Activated CD4-positive, alpha-beta T cell treated with anti-CD3 and anti-CD28 coated beads, Interleukin-2, amount 50 U/mL, for 4 hours (primary cell): ENCODE data around the gene APOL4.
"Not testable (repeated sequence)": the region's sequence is repeated elsewhere in the genome, so short reads cannot be mapped to it uniquely, and the experiment has no call there.

ENCODE experiments used
- DNase-seq, 2 experiments: peaks; one replicate each; pipeline ENCODE4 v3.0.0-alpha.2; 2020

Gene APOL4

GRCh38 chr22:36204632-36205015 is 3.0 kb upstream of the APOL4 start:
- DNase-seq, result no peak

- no peak for DNase-seq
Observed at GRCh38 chr22:36204001-36204631, 2.5 kb upstream of the APOL4 start.

DNA sequence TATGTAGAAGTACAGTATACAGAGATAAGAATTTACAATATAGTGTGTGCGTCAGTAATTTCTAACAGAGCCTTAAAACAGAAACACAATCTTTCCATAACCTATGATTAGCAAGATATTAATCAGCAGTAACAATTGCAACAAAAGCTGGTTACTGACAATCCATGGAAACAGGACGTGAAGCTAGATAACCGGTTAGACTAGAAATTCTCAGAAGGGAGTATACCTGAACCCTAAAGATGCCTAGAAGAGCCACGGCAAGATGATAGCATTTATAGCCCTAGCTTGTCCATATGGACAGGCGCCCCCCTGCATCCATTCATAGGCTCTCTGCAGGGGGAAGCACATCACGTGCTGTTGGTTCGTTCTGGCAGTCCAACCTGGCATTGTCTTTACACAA is 1.8 kb upstream of the APOL4 start:
- DNase-seq, result not testable (repeated sequence)

DNA sequence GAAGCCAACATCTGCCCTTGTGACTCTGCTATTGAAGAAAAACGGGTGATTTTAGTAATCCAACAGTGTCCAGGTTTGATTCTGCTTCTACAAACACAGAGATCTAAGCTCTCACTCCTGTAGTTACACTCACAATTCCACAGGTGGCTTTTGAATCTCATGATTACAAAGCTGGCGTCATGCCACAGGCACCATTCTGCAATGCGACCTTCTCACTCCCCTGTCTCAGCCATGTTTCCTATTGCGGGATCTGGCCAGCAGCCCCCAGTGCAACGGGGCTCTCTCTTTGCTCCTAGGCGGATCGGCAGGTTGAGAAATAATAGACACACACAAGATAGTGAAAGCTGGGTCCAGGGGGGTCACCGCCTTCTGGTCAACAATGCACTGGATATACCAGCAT is 1.3 kb upstream of the APOL4 start:
- DNase-seq, result not testable (repeated sequence)

- not testable (repeated sequence) for DNase-seq
Observed at GRCh38 chr22:36201025-36201424, 584 bp downstream of the APOL4 start.

GRCh38 chr22:36199001-36199551 is 2.5 kb downstream of the APOL4 start:
- no peak for DNase-seq

GRCh38 chr22:36198536-36198935 is 3.1 kb downstream of the APOL4 start:
- DNase-seq, result no peak

DNA sequence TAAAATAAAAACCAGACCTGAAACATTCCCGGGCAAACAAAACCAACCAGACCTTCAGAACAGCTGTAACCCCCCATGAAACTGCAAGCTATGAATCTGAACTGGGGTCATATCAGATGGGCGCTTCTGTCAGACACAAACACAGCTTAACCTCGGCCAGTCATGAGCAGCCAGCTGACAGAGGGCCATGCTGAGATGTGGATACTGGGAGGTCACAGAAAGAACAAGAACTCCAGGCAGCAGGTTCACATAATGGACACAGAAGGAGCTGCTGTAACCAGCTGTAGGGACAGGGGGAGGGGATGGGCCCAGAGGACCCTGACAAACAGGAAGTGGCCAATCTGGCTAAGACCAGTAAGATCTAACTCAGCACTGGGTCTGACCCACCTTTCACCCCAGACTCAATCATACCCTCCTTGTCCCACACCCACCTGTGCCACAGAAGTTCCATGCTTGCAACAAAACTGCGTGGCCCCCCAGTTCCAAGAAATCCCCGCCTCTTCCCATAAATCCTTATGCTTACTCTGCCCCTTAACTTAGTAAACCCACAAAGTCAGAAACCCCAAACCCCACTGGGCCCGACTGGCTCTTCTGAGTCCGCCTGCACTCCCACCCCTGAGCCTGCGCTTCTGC is 4.0 kb downstream of the APOL4 start:
- no peak for DNase-seq

GRCh38 chr22:36197065-36197440 is 4.6 kb downstream of the APOL4 start:
- no peak for DNase-seq

DNA sequence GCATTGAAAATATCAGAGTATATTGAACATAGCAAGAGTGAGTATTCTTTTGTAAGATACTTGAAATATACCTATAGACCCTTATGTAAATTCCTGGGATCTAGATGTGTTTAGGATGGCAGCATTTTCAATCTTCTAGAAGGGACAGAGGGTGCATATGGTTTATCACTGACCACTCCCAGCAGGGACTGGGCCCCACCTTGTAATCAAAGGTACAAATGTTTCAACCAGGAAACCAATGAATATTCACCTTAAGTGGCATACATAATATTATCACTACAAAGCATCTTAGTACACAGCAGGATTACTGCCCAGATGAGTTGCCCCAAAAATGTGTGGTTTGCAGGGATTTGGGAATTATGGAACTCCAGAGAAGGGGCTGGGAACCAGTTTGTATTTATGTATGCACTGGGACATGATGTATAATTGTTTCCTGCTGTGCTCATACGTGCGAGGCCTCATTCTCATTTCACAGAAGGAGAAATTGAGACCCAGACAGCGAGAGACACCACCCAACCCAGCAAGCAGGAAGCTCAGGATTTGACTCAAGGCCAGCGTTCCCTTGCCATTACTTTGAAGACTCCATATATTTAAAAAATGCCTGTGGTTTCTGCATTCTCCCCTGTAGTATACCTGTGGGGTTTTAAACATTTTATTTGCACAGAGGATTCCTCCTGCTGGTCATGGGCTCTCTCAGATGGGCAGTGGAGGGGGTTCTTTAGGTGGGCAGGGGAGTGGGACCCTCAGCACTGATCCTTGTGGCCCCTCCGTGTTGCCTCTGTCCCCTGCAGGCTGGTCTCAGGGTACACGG is 5.2 kb downstream of the APOL4 start:
- no peak for DNase-seq

DNA sequence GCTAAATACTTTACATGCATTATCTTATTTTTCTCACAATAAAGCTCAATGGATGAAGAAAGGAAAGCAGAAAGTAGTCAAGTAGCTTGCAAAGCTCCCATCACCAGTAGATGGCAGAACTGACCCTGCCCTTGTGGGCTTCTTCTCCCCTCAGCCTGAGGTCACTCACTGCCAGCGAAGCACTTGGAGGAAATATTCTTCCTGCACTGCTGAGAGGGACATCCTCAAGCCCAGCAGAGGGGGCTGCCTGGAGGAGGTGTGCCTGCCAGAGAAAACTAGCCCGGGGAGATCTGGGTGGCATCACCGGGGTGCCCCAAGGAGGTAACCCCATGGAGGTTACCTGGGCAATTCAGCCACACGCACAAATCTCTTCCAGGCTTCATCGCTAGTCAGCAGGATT is 6.6 kb downstream of the APOL4 start:
- DNase-seq, result peak in 1 of 2 experiments; percentile 25

DNA sequence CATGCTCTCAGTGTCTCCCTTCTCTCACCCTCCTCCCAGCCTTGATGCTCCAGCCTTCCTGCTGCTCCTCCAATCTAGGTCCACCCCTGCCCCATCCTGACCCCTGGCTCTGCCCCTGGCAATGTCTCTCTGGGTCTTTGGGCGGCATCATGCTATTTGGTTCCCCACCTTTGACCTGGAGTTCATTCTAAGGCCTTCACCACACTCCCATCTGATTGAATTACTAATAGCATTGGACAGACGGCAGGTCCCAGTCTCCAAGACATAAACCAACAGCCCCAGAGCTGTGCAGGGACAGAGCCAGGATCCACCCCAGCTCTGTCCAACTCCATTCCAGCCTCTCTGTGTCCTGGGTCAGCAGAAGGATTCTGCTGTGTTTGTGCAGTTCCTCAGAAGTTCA is 7.2 kb downstream of the APOL4 start:
- no peak for DNase-seq

DNA sequence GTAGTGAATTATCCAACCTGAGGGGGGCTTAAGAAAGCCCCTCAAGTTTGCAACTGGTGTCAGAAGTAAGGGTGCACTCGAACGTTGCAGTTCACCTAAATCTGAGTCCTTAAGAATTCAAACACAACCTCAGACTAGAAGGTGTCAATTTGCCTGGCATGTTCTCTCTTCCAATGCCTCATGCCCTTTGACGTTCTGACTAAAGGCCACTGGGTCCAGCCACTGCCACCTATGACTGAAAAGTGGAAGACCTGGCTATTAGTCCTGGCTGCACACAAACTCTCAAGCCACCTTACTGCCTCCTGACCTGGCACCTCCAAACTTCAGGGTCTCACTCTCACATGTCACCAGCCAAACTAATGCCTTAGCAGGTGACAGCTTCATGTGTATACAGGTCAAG is 8.0 kb downstream of the APOL4 start:
- DNase-seq, result no peak

GRCh38 chr22:36193171-36193570 is 8.4 kb downstream of the APOL4 start:
- DNase-seq, result no peak

- DNase-seq, result no peak
Observed at GRCh38 chr22:36192542-36192941, 9.1 kb downstream of the APOL4 start.

DNA sequence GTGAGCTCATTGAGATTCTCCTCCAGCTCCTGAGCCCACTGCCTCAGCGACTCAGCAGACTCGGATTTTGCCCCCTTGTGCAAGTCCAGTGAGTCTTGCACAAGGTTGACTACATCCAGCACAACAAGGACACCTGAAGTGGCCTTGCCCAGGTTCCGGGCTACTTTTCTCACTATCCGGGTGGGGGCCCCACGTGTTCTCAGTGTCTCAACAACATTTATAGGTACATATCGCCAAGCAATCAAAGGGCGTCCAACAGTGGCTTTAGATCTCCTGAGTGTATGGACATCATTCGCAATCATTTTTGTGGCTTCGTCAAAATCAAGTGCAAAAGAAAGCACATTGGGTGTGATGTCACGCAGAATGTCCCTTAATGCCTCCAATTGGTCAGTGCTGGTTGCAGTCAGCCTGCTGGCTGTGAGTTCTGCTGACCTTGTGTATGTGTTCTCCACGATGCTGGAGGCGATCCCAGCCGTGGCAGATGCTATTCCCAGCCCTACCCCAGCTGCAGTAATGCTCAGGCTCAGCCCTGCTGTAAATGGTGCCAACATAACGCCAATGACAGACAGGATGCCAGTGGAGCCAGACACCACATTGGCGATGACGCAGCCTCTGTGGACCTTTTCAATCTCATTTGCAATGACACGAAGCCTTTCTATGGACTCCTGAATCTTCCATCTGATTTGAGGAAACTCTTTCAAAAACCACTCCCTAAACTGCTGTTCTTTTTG is 10.3 kb downstream of the APOL4 start:
- DNase-seq, result no peak

DNA sequence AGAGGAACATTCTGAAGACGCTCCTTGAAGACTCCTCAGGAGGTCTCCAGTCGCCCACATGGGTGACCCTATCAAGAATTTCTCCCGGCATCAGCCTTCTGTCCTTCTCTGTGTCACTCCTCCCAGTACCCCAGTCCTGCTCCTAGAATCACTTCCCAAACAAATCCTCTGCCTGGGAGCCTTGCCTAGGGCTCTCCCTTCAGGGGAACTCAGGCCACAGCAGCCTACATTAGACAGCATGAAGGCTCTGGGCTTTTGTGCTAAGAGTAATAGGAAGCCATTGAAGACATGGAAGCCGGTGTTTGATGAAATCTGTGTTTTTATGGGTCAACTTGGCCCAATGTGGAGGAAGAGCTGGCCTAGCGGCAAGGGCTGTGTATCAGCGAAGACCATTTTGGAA is 13.7 kb downstream of the APOL4 start:
- DNase-seq, result not testable (repeated sequence)

DNA sequence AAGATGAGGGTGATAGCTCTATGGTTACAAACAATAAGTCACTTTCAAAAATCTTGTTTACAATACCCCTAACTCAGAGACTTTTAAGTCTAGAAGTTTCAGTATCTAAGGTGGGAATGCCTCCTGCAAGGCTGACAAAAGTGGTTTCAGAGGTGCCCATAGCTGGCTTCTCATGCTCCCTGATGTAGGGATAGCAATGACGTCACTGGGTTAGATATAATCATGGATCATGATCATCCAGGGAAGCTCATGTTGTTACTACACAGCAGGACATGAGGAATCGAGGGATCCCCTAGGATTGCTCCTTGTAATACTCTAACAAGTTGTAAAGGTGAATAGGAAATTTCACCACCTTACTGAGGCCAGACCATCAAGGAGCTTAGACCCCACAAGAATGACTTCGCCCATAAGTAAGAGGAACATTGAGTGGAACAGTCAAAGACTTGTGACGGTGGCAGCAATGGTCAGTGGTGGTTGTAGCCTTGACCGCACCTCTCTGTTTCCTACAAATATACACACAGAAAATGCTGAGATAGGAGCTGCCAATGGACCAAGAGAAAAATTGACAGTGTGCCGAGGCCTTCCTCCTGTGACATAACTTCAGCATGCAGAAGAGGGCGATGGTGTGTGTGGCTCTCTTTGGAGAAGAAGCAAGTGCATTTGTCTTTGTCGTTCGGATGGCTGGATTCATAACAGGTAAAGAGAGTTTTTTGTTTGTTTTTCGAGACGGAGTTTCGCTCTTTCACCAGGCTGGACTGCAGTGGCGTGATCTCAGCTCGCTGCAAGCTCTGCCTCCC is 15.6 kb downstream of the APOL4 start:
- DNase-seq, result no peak

- DNase-seq, result no peak
Observed at GRCh38 chr22:36184433-36185025, 17.1 kb downstream of the APOL4 start.

DNA sequence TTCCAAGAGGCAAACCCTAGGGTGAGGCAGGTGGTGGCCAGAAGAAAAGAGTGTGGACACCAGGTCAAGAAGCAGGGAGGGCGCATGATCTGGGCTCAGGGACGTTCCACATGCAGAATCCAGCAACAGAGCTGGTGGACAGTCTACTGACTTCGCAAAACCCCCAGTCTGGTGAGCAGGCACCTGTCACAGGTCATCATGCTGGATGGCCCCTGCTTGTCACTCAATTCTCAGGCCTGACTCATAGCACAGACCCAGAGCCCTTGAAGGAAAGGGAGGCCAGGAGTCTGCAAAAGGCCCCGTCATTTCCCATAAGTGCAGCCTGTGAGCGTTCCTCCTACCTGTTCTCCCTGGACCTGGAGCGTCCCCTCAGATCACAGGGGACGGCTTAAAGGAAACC is 18.2 kb downstream of the APOL4 start:
- DNase-seq, result no peak

GRCh38 chr22:36182857-36183256 is 18.8 kb downstream of the APOL4 start:
- no peak for DNase-seq

GRCh38 chr22:36182056-36182455 is 19.6 kb downstream of the APOL4 start:
- no peak for DNase-seq
